K562 (cell line): ENCODE data around the gene TCOF1. TPM values are rescaled to one million over a fixed set of nuclear protein-coding genes. Genes with fewer than 3 reads are reported as not detected.

Source experiments
- ATAC-seq: fragments of 200-7000 bp; cut with Tn5 transposase; 3 replicates; pipeline ENCODE4 v1.9.1; 2020; ENCODE audit warnings: moderate library complexity
- BruUV-seq: library from RNA; stranded (reverse); fragments of 400-500 nt; replicated peaks from 2 replicates; lab custom pipeline; 2021; lab: Mats Ljungman, UMichigan
- CTCF ChIA-PET: fragments of 300-600 bp; formaldehyde crosslinking; extraction: SDS; loops from one replicate; lab custom pipeline; 2021; ENCODE audit warnings: low intra/inter-chr PET ratio; lab: Yijun Ruan, JAX
- POLR2A ChIA-PET: fragments of 300-600, 350-650 bp; sonication (Branson Sonifier 250); formaldehyde crosslinking; extraction: SDS; loops from one replicate; lab custom pipeline; 2021; ENCODE audit warnings: antibody characterized with exemption, inconsistent platforms; lab: Yijun Ruan, JAX
- DNase-seq, 4 experiments: peaks; one replicate each; pipeline versions ENCODE4 v3.0.0 to v3.0.0-alpha.2; 2011 to 2018; ENCODE audit warnings: low spot score in 3 of 4, mixed read lengths in 3 of 4; ENCODE audit errors: extremely low read depth in 1 of 4
- FAIRE-seq: peaks from 2 replicates; lab custom pipeline; 2011; peaks lifted over from hg19 to GRCh38; lab: Jason Lieb, UNC
- H2AFZ ChIP-seq: 2 replicates; pipeline ENCODE4 v1.6.0; 2011; ENCODE audit warnings: low read depth, low read length, control low read depth, inconsistent platforms
- H3K27ac ChIP-seq: fragments of 200-600 bp; 3 replicates; pipeline ENCODE4 v1.8.0; 2011; ENCODE audit warnings: low read depth, mild to moderate bottlenecking, control low read depth, inconsistent platforms, low read length, moderate library complexity, mixed read lengths; ENCODE audit errors: extremely low read depth
- H3K27me3 ChIP-seq, 2 experiments: fragments of 300-600 bp in 1 of 2; 2 replicates in 1 of 2; 3 replicates in 1 of 2; pipeline versions ENCODE4 v1.6.0 to v1.8.0; 2011; ENCODE audit warnings: inconsistent platforms in 2 of 2, low read length in 2 of 2, mild to moderate bottlenecking in 1 of 2, mixed read lengths in 1 of 2, moderate library complexity in 1 of 2; ENCODE audit not compliant: control insufficient read depth in 2 of 2, insufficient read depth in 2 of 2
- H3K36me3 ChIP-seq: fragments of 300-600 bp; 3 replicates; pipeline ENCODE4 v1.8.0; 2011; ENCODE audit warnings: mild to moderate bottlenecking, low read length, inconsistent platforms; ENCODE audit not compliant: control insufficient read depth, insufficient read depth
- H3K4me1 ChIP-seq, 2 experiments: fragments of 200-600 bp in 1 of 2; replicated peaks in 1 of 2; 2 replicates in 1 of 2; 3 replicates in 1 of 2; pipeline versions ENCODE4 v1.5.1 to v1.8.0; 2011; ENCODE audit warnings: inconsistent platforms in 2 of 2, low read length in 2 of 2, mild to moderate bottlenecking in 1 of 2, mixed read lengths in 1 of 2, moderate library complexity in 1 of 2; ENCODE audit not compliant: control insufficient read depth in 2 of 2, insufficient read depth in 2 of 2
- H3K4me2 ChIP-seq: 2 replicates; pipeline ENCODE4 v1.6.1; 2011; ENCODE audit warnings: low read length, control low read depth, inconsistent platforms, mixed read lengths; ENCODE audit not compliant: insufficient read depth
- H3K4me3 ChIP-seq: fragments of 200-600 bp; sonication (generic), shearing (Covaris generic); 2 replicates; pipeline ENCODE4 v1.5.1; 2016; ENCODE audit warnings: control low read depth, inconsistent platforms
- H3K79me2 ChIP-seq: fragments of 200-600 bp; 3 replicates; pipeline ENCODE4 v1.8.0; 2011; ENCODE audit warnings: low read length, inconsistent platforms; ENCODE audit not compliant: control insufficient read depth, insufficient read depth
- H3K9ac ChIP-seq, 2 experiments: 2 replicates each; pipeline versions ENCODE4 v1.6.0 to v1.6.1; 2011; ENCODE audit warnings: low read depth in 2 of 2, low read length in 2 of 2, control low read depth in 1 of 2, inconsistent platforms in 1 of 2, mild to moderate bottlenecking in 1 of 2, mixed read lengths in 1 of 2; ENCODE audit not compliant: insufficient read depth in 1 of 2
- H3K9me1 ChIP-seq: one replicate; pipeline ENCODE4 v1.6.0; 2011; ENCODE audit warnings: inconsistent platforms, mild to moderate bottlenecking, low read length, moderate library complexity; ENCODE audit not compliant: control insufficient read depth, insufficient read depth
- H3K9me3 ChIP-seq: replicated peaks from 2 replicates; pipeline ENCODE4 v1.5.1; 2011; ENCODE audit warnings: low read depth, low read length, inconsistent platforms; ENCODE audit not compliant: control insufficient read depth, insufficient read depth
- H4K20me1 ChIP-seq: replicated peaks from 2 replicates; pipeline ENCODE4 v1.6.1; 2011; ENCODE audit warnings: low read length, inconsistent platforms, mixed read lengths; ENCODE audit not compliant: control insufficient read depth, insufficient read depth
- BHLHE40 ChIP-seq: IDR thresholded peaks from 2 replicates; pipeline ENCODE4 v1.6.1; 2011; ENCODE audit warnings: low read length, improper control_type of control experiment
- CREM ChIP-seq: IDR thresholded peaks from 2 replicates; pipeline ENCODE4 v1.6.1; 2014; ENCODE audit warnings: antibody characterized with exemption, low read depth
- L3MBTL2 ChIP-seq: fragments of 450-650 bp; IDR thresholded peaks from 2 replicates; pipeline ENCODE4 v1.6.1; 2016; ENCODE audit warnings: mild to moderate bottlenecking, moderate library complexity
- RFX1 ChIP-seq: fragments of 450-650 bp; IDR thresholded peaks from 2 replicates; pipeline ENCODE4 v1.6.1; 2016; ENCODE audit warnings: mild to moderate bottlenecking, moderate library complexity
- SMAD3 ChIP-seq: fragments of 450-650 bp; formaldehyde crosslinking; conservative IDR thresholded peaks from 2 replicates; pipeline ENCODE4 v1.4.0; 2020; ENCODE audit warnings: mild to moderate bottlenecking
- ZC3H4 ChIP-seq: sonication (generic); formaldehyde crosslinking; IDR thresholded peaks from 2 replicates; pipeline ENCODE4 v1.9.0; 2021; ENCODE audit warnings: missing genetic modification reagents, borderline replicate concordance
- ZFP30 ChIP-seq: fragments of 250-450 bp; sonication (Bioruptor Pico); IDR thresholded peaks from 2 replicates; pipeline ENCODE4 v1.8.0; 2022; ENCODE audit warnings: moderate library complexity, mild to moderate bottlenecking, inconsistent platforms, borderline replicate concordance
- WGBS: fragments of 100-300 bp; shearing (Covaris generic); methylation state at CpG from one replicate; pipeline ENCODE4 v1.1.6; 2016; ENCODE audit warnings: low coverage, mixed read lengths; ENCODE audit not compliant: insufficient coverage; ENCODE audit errors: missing lambda C conversion rate; 5-methylcytosine and 5-hydroxymethylcytosine counted together
- in situ Hi-C: fragments of 300-500 bp; cut with MboI; formaldehyde crosslinking; loops from 4 replicates; pipeline ENCODE4 v1.15.0; 2018; ENCODE audit warnings: inconsistent platforms, mixed read lengths
- intact Hi-C: fragments of 100-400 bp; cut with micrococcal nuclease; formaldehyde crosslinking; loops from 2 replicates; pipeline ENCODE4 v1.14.2; 2022
- polyA plus RNA-seq, 8 experiments: library from polyadenylated mRNA; depleted of rRNA in 4 of 8; stranded (reverse) in 5 of 8; unstranded in 3 of 8; fragments of >200 nt; fragmentation: Nextera tagmentation in 2 of 8; fragmentation: Illumina TruSeq in 1 of 8; extraction: Ambion mirVana in 2 of 8; extraction: Trizol in 1 of 8; gene quantifications; 2 replicates each; pipeline versions ENCODE4 v1.2.1 to v1.2.3, GENCODE V29; 2011 to 2014; ENCODE audit warnings: inconsistent platforms in 1 of 8, missing spikeins in 1 of 8
- total RNA-seq, 7 experiments: library from RNA; depleted of rRNA in 6 of 7; stranded (reverse); fragments of >200 nt in 6 of 7; fragmentation: Illumina TruSeq in 2 of 7; extraction: Trizol in 2 of 7; gene quantifications; 2 replicates each; pipeline versions ENCODE4 v1.2.1 to v1.2.3, GENCODE V29; 2011 to 2021; ENCODE audit warnings: low replicate concordance in 1 of 7
- TF ChIP-seq, protein P1 (sequence below): fragments of 450-650 bp; IDR thresholded peaks from 2 replicates; pipeline ENCODE4 v1.6.1; 2016; ENCODE audit warnings: low read depth, mild to moderate bottlenecking, moderate library complexity
- TF ChIP-seq, protein P2 (sequence below): sonication (generic); formaldehyde crosslinking; IDR thresholded peaks from 2 replicates; pipeline ENCODE4 v1.8.0; 2022; ENCODE audit warnings: mild to moderate bottlenecking, missing genetic modification reagents

The TCOF1 gene
- total and polyA plus RNA-seq, 9 of the 15 experiments (the other 6 are each of a cell fraction or from before 2014, with no cell fraction given), result 9.8 to 134 (median 61.7) TPM

- Histone ChIP-seq H3K4me3 (no peak overlapping the region), H2AFZ (no peak overlapping the region), H3K4me1 (peaks cover 8 to 19% of the 10 kb centered on the region in 2 experiments; a peak in 4 of 5 replicates), H3K9me3 (no peaks in the 10 kb centered on the region), H3K9ac (peak overlapping the region in 1 of 2 experiments; percentile 71; a peak in 2 of 4 replicates), H3K27ac (no peak overlapping the region), H4K20me1 (no peaks in the 10 kb centered on the region), H3K4me2 (no peak overlapping the region), H3K79me2 (no peaks in the 10 kb centered on the region), H3K36me3 (no peaks in the 10 kb centered on the region), H3K9me1 (no peaks in the 10 kb centered on the region), H3K27me3 (peaks cover 0 to 15% of the 10 kb centered on the region in 2 experiments; a peak in 3 of 5 replicates)
- peak in 1 of 4 experiments; percentile 7 for DNase-seq
- ATAC-seq, result no peak
- 33% methylated on average over 18 of the region's 18 CpGs for WGBS
- intact Hi-C loops (no loop called here), in situ Hi-C loops (no loop called here)
- no TSS peak for BruUV-seq
- FAIRE-seq, result no peak
- TF ChIP-seq L3MBTL2 (peak; percentile 16; the same call in 1 of the 2 replicates), BHLHE40 (peak; percentile 69), RFX1 (no peak), ZFP30 (CRISPR knock-in tag) (no peak)
- ChIA-PET CTCF (no interaction called here), POLR2A (interaction anchor here (0.5 to 2.9 kb wide), 3 partner anchors 11 to 181 kb away, joined by 4 to 17 read pairs (median 5); no protein-coding TSS in a partner anchor)
Measured at GRCh38 chr5:150431048-150431447, 73.6 kb downstream of the TCOF1 start.

GRCh38 chr5:150431574-150431973, 74.1 kb downstream of the TCOF1 start:
- DNase-seq, result no peak
- no peak overlapping the region for H3K27ac ChIP-seq
- H3K9me1 ChIP-seq, result no peaks in the 10 kb centered on the region
- ChIA-PET CTCF (interaction anchor here (0.7 kb wide), 1 partner anchor 37 kb away, joined by 3 read pairs; no protein-coding TSS in a partner anchor), POLR2A (interaction anchor here (1.6 to 2.9 kb wide), 3 partner anchors 9 to 13 kb away, joined by 5 to 17 read pairs (median 5); no protein-coding TSS in a partner anchor)
- no peaks in the 10 kb centered on the region for H3K9me3 ChIP-seq
- H2AFZ ChIP-seq, result 0 out of 2 replicates have a peak overlapping the region, but pooled peaks have one; percentile 8
- intact Hi-C loops (no loop called here), in situ Hi-C loops (no loop called here)
- peak overlapping the region in 1 of 2 experiments; percentile 22; a peak in 1 of 4 replicates for H3K9ac ChIP-seq
- no TSS peak for BruUV-seq
- H3K4me3 ChIP-seq, result no peak overlapping the region
- no peaks in the 10 kb centered on the region for H3K79me2 ChIP-seq
- FAIRE-seq, result no peak
- no peaks in the 10 kb centered on the region for H3K36me3 ChIP-seq
- 10% methylated on average over 4 of the region's 4 CpGs for WGBS
- H4K20me1 ChIP-seq, result no peaks in the 10 kb centered on the region
- peaks cover 8 to 19% of the 10 kb centered on the region in 2 experiments; a peak in 4 of 5 replicates for H3K4me1 ChIP-seq
- H3K27me3 ChIP-seq, result peaks cover 0 to 15% of the 10 kb centered on the region in 2 experiments; a peak in 3 of 5 replicates
- no peak overlapping the region for H3K4me2 ChIP-seq
- ATAC-seq, result no peak
- TF ChIP-seq ZC3H4 (CRISPR knock-in tag) (no peak), SMAD3 (no peak), CREM (no peak)
- TF ChIP-seq, protein P1, sequence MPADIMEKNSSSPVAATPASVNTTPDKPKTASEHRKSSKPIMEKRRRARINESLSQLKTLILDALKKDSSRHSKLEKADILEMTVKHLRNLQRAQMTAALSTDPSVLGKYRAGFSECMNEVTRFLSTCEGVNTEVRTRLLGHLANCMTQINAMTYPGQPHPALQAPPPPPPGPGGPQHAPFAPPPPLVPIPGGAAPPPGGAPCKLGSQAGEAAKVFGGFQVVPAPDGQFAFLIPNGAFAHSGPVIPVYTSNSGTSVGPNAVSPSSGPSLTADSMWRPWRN, result no peak
- TF ChIP-seq, protein P2, sequence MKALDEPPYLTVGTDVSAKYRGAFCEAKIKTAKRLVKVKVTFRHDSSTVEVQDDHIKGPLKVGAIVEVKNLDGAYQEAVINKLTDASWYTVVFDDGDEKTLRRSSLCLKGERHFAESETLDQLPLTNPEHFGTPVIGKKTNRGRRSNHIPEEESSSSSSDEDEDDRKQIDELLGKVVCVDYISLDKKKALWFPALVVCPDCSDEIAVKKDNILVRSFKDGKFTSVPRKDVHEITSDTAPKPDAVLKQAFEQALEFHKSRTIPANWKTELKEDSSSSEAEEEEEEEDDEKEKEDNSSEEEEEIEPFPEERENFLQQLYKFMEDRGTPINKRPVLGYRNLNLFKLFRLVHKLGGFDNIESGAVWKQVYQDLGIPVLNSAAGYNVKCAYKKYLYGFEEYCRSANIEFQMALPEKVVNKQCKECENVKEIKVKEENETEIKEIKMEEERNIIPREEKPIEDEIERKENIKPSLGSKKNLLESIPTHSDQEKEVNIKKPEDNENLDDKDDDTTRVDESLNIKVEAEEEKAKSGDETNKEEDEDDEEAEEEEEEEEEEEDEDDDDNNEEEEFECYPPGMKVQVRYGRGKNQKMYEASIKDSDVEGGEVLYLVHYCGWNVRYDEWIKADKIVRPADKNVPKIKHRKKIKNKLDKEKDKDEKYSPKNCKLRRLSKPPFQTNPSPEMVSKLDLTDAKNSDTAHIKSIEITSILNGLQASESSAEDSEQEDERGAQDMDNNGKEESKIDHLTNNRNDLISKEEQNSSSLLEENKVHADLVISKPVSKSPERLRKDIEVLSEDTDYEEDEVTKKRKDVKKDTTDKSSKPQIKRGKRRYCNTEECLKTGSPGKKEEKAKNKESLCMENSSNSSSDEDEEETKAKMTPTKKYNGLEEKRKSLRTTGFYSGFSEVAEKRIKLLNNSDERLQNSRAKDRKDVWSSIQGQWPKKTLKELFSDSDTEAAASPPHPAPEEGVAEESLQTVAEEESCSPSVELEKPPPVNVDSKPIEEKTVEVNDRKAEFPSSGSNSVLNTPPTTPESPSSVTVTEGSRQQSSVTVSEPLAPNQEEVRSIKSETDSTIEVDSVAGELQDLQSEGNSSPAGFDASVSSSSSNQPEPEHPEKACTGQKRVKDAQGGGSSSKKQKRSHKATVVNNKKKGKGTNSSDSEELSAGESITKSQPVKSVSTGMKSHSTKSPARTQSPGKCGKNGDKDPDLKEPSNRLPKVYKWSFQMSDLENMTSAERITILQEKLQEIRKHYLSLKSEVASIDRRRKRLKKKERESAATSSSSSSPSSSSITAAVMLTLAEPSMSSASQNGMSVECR (CRISPR knock-in tag), result no peak
